ENCODE results near the gene CNTN5. TPM values are rescaled to one million over a fixed set of nuclear protein-coding genes. Genes with fewer than 3 reads are reported as not detected.

The CNTN5 gene
- total RNA-seq, 1 experiment from 2014 or later: not detected

DNA sequence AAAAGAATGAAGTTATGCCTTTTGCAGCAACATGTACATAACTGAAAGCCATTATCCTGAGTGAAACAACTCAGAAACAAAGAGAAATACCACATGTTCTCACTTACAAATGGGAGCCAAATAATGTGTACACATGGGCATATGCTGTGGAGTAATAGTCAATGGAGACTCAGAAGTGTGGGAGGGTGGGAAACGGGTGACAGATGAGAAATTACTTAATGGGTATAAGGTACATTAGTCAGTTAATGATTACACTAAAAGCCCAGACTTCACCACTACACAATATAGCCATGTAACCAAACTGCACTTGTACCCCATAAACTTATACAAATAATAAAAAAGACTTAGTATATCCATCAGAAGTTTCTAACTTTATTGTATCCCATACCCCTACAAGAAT is 992.3 kb downstream of the CNTN5 start:
- Mint-ChIP-seq H3K36me3 (ENCODE audit: insufficient read depth in 1 of 3, low read depth in 3 of 3) (no peaks in the 10 kb centered on the region), H3K4me3 (no peak overlapping the region), H3K9me3 (no peaks in the 10 kb centered on the region), H3K27ac (no peak overlapping the region), H3K4me1 (no peaks in the 10 kb centered on the region), H3K27me3 (ENCODE audit: low read depth) (peaks cover 4% of the 10 kb centered on the region; the same call in 1 of the 2 replicates)
- Histone ChIP-seq H2BK5ac (ENCODE audit: insufficient read length, low read length) (no peak overlapping the region), H3K4me1 (ENCODE audit: insufficient read depth, low read length) (no peaks in the 10 kb centered on the region), H2BK12ac (ENCODE audit: insufficient read length, low read depth, low read length) (no peak overlapping the region), H3K56ac (ENCODE audit: insufficient read length, low read depth, low read length) (no peak overlapping the region), H3K23ac (ENCODE audit: insufficient read length, low read depth, low read length) (no peak overlapping the region), H3K79me2 (ENCODE audit: insufficient read depth, low read length) (no peaks in the 10 kb centered on the region), H3K4me2 (ENCODE audit: insufficient read depth, insufficient read length, low read length) (no peak overlapping the region), H2BK120ac (ENCODE audit: low read depth, low read length, poor library complexity, severe bottlenecking) (no peak overlapping the region), H3K14ac (ENCODE audit: insufficient read depth, low read length) (no peak overlapping the region), H4K8ac (replicated peaks; ENCODE audit: insufficient read length, low read depth, low read length) (no peak overlapping the region), H4K20me1 (ENCODE audit: control insufficient read depth, insufficient read depth, insufficient read length) (no peaks in the 10 kb centered on the region), H3K9ac (ENCODE audit: extremely low read depth, insufficient read length, low read length) (no peak overlapping the region), H2AK5ac (ENCODE audit: insufficient read length, low read length) (no peak overlapping the region), H4K5ac (ENCODE audit: insufficient read length, low read depth, low read length) (no peak overlapping the region), H2AFZ (ENCODE audit: low read length) (no peak overlapping the region), H3K27me3 (ENCODE audit: insufficient read depth, low read length) (no peaks in the 10 kb centered on the region), H3K27ac (ENCODE audit: insufficient read length, low read depth, low read length) (no peak overlapping the region), H3T11ph (ENCODE audit: low read length) (no peak overlapping the region), H3K79me1 (ENCODE audit: insufficient read depth, low read depth, low read length, poor library complexity, severe bottlenecking) (no peaks in the 10 kb centered on the region), H3K4ac (ENCODE audit: low read depth, low read length) (no peak overlapping the region), H3K18ac (ENCODE audit: insufficient read length, low read depth, low read length) (no peak overlapping the region), H2BK20ac (ENCODE audit: low read depth, low read length, poor library complexity, severe bottlenecking) (no peak overlapping the region), H3K9me3 (ENCODE audit: control insufficient read depth, low read depth, low read length) (no peaks in the 10 kb centered on the region), H2BK15ac (ENCODE audit: low read depth, low read length) (no peak overlapping the region), H4K91ac (ENCODE audit: insufficient read length, low read depth, low read length) (no peak overlapping the region), H3K23me2 (ENCODE audit: insufficient read length, low read depth, low read length, poor library complexity, severe bottlenecking) (no peaks in the 10 kb centered on the region)
- no CpG with 5 or more reads among the region's 1 CpG for WGBS (ENCODE audit: extremely low coverage, insufficient read length, low lambda C conversion rate)
- TF ChIP-seq, protein P1, sequence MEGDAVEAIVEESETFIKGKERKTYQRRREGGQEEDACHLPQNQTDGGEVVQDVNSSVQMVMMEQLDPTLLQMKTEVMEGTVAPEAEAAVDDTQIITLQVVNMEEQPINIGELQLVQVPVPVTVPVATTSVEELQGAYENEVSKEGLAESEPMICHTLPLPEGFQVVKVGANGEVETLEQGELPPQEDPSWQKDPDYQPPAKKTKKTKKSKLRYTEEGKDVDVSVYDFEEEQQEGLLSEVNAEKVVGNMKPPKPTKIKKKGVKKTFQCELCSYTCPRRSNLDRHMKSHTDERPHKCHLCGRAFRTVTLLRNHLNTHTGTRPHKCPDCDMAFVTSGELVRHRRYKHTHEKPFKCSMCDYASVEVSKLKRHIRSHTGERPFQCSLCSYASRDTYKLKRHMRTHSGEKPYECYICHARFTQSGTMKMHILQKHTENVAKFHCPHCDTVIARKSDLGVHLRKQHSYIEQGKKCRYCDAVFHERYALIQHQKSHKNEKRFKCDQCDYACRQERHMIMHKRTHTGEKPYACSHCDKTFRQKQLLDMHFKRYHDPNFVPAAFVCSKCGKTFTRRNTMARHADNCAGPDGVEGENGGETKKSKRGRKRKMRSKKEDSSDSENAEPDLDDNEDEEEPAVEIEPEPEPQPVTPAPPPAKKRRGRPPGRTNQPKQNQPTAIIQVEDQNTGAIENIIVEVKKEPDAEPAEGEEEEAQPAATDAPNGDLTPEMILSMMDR (conservative IDR thresholded peaks at IDR 0.05): no peak
- no peak for DNase-seq
